CD14-positive monocyte (primary cell): ENCODE measurements around the gene SPATA9. TPM values are rescaled to one million over a fixed set of nuclear protein-coding genes. Genes with fewer than 3 reads are reported as not detected.

Experiments used
- DNase-seq, 3 donors: peaks; one replicate each; pipeline ENCODE4 v3.0.0-alpha.2; 2011 to 2022
- H2AFZ ChIP-seq: 2 replicates; pipeline ENCODE4 v1.6.0; 2012; ENCODE audit warnings: mild to moderate bottlenecking, low read depth, low read length, inconsistent platforms; ENCODE audit not compliant: insufficient read depth, poor library complexity, severe bottlenecking
- H3K27ac ChIP-seq, 2 donors: 1 replicate in 1 of 2; 2 replicates in 1 of 2; pipeline ENCODE4 v1.5.1; 2012 to 2013; ENCODE audit warnings: low read length in 2 of 2, control low read depth in 1 of 2, inconsistent platforms in 1 of 2, low read depth in 1 of 2, mild to moderate bottlenecking in 1 of 2
- H3K27me3 ChIP-seq, 2 donors: one replicate each; pipeline versions ENCODE4 v1.6.0 to v1.6.1; 2011 to 2013; ENCODE audit warnings: low read length in 2 of 2; ENCODE audit not compliant: control insufficient read depth in 2 of 2, insufficient read depth in 2 of 2
- H3K36me3 ChIP-seq, 2 donors: replicated peaks in 1 of 2; 1 replicate in 1 of 2; 2 replicates in 1 of 2; pipeline versions ENCODE4 v1.5.1 to v1.6.1; 2012 to 2013; ENCODE audit warnings: low read length in 2 of 2, control low read depth in 1 of 2, inconsistent platforms in 1 of 2, mild to moderate bottlenecking in 1 of 2; ENCODE audit not compliant: insufficient read depth in 2 of 2, control insufficient read depth in 1 of 2
- H3K4me1 ChIP-seq, 2 donors: 1 replicate in 1 of 2; 2 replicates in 1 of 2; pipeline versions ENCODE4 v1.5.1 to v1.6.1; 2012 to 2013; ENCODE audit warnings: low read length in 2 of 2, control low read depth in 1 of 2, inconsistent platforms in 1 of 2, mild to moderate bottlenecking in 1 of 2, moderate library complexity in 1 of 2; ENCODE audit not compliant: insufficient read depth in 2 of 2, control insufficient read depth in 1 of 2
- H3K4me2 ChIP-seq: replicated peaks from 2 replicates; pipeline ENCODE3; 2012; ENCODE audit warnings: low read length, moderate library complexity, mild to moderate bottlenecking; ENCODE audit not compliant: poor library complexity, severe bottlenecking; ENCODE audit errors: extremely low read depth
- H3K4me3 ChIP-seq, 3 experiments: fragments of 200-600 bp in 1 of 3; sonication (generic) in 1 of 3; replicated peaks in 1 of 3; 1 replicate in 2 of 3; 2 replicates in 1 of 3; pipeline ENCODE4 v1.5.1; 2011 to 2013; ENCODE audit warnings: low read length in 3 of 3, mild to moderate bottlenecking in 3 of 3, control low read depth in 2 of 3, low read depth in 2 of 3, inconsistent platforms in 1 of 3, moderate library complexity in 1 of 3
- H3K79me2 ChIP-seq: 2 replicates; pipeline ENCODE4 v1.6.0; 2012; ENCODE audit warnings: mild to moderate bottlenecking, control low read depth, inconsistent platforms, low read length, moderate library complexity; ENCODE audit not compliant: insufficient read depth
- H3K9ac ChIP-seq: 2 replicates; pipeline ENCODE4 v1.6.0; 2017; ENCODE audit warnings: low read length, mild to moderate bottlenecking; ENCODE audit not compliant: insufficient read depth, poor library complexity, severe bottlenecking
- H3K9me3 ChIP-seq, 2 donors: replicated peaks in 1 of 2; 1 replicate in 1 of 2; 2 replicates in 1 of 2; pipeline versions ENCODE4 v1.5.1 to v1.6.1; 2012 to 2013; ENCODE audit warnings: low read length in 2 of 2, control low read depth in 1 of 2; ENCODE audit not compliant: control insufficient read depth in 1 of 2, insufficient read depth in 1 of 2
- H4K20me1 ChIP-seq: 2 replicates; pipeline ENCODE4 v1.6.0; 2012; ENCODE audit warnings: mild to moderate bottlenecking, low read length, control low read depth, moderate library complexity; ENCODE audit not compliant: insufficient read depth
- H3K27ac Mint-ChIP-seq, 7 donors: one replicate each; pipeline ENCODE4 v1.8.0; 2020; ENCODE audit warnings: mild to moderate bottlenecking in 7 of 7, mixed read lengths in 7 of 7, moderate library complexity in 6 of 7, inconsistent platforms in 2 of 7
- H3K27me3 Mint-ChIP-seq, 3 donors: one replicate each; pipeline ENCODE4 v1.8.0; 2021 to 2022; ENCODE audit warnings: low read depth in 3 of 3, mild to moderate bottlenecking in 3 of 3, mixed read lengths in 3 of 3, moderate library complexity in 3 of 3, inconsistent platforms in 1 of 3
- H3K36me3 Mint-ChIP-seq, 2 donors: one replicate each; pipeline ENCODE4 v1.8.0; 2020; ENCODE audit warnings: mixed read lengths in 2 of 2, inconsistent platforms in 1 of 2, mild to moderate bottlenecking in 1 of 2
- H3K4me1 Mint-ChIP-seq: one replicate; pipeline ENCODE4 v1.8.0; 2020; ENCODE audit warnings: mild to moderate bottlenecking, mixed read lengths
- H3K4me3 Mint-ChIP-seq, 2 donors: one replicate each; pipeline ENCODE4 v1.8.0; 2020; ENCODE audit warnings: mild to moderate bottlenecking in 2 of 2, mixed read lengths in 2 of 2, moderate library complexity in 1 of 2
- H3K9me3 Mint-ChIP-seq, 7 donors: one replicate each; pipeline ENCODE4 v1.8.0; 2020 to 2022; ENCODE audit warnings: mixed read lengths in 7 of 7, mild to moderate bottlenecking in 6 of 7, moderate library complexity in 6 of 7, inconsistent platforms in 2 of 7
- WGBS: methylation state at CpG from one replicate; pipeline ENCODE4 v1.1.5; 2013; ENCODE audit warnings: missing lambda C conversion rate; ENCODE audit not compliant: insufficient coverage; 5-methylcytosine and 5-hydroxymethylcytosine counted together
- intact Hi-C, 2 donors: fragments of 100-400 bp; cut with micrococcal nuclease; formaldehyde crosslinking; loops; one replicate each; pipeline versions ENCODE4 v1.15.0 to v1.15.1; 2023
- polyA plus RNA-seq, 3 donors: library from polyadenylated mRNA; depleted of rRNA in 1 of 3; unstranded in 2 of 3; stranded (reverse) in 1 of 3; fragments of 300-500 nt in 2 of 3; fragments of >200 nt in 1 of 3; fragmentation: Illumina TruSeq in 2 of 3; gene quantifications; 1 replicate in 2 of 3; 2 replicates in 1 of 3; pipeline ENCODE4 v1.2.3, GENCODE V29; 2012 to 2021
- TF ChIP-seq, protein P1 (sequence below): fragments of 200-600 bp; IDR thresholded peaks from one replicate; pipeline ENCODE4 v1.8.0; 2022; ENCODE audit warnings: antibody characterized with exemption, mild to moderate bottlenecking

The SPATA9 gene
- polyA plus RNA-seq, 3 donors: not detected

DNA sequence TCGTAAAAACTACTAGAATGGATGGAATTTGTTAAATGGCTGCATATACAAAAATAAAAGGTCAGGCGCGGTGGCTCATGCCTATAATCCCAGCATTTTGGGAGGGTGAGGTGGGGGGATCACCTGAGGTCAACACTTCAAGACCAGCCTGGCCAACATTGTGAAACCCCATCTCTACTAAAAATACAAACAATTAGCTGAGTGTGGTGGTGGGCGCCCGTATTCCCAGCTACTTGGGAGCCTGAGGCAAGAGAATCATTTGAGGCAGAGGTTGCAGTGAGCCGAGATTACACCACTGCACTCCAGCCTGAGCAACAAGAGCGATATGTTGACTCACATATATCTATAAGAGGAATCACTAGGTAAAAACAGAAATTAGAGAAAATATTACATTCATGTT is 72.2 kb downstream of the SPATA9 start:
- Histone ChIP-seq H3K9me3 (peaks cover 0 to 6% of the 10 kb centered on the region in 2 donors), H3K9ac (no peak overlapping the region), H3K79me2 (no peaks in the 10 kb centered on the region), H3K4me3 (no peak overlapping the region), H3K4me1 (no peaks in the 10 kb centered on the region), H3K36me3 (no peaks in the 10 kb centered on the region), H3K27ac (no peak overlapping the region), H4K20me1 (no peaks in the 10 kb centered on the region), H3K27me3 (no peaks in the 10 kb centered on the region), H3K4me2 (no peak overlapping the region), H2AFZ (no peak overlapping the region)
- H3K36me3 Mint-ChIP-seq: no peaks in the 10 kb centered on the region
- H3K4me3 Mint-ChIP-seq: no peak overlapping the region
- TF ChIP-seq, protein P1, sequence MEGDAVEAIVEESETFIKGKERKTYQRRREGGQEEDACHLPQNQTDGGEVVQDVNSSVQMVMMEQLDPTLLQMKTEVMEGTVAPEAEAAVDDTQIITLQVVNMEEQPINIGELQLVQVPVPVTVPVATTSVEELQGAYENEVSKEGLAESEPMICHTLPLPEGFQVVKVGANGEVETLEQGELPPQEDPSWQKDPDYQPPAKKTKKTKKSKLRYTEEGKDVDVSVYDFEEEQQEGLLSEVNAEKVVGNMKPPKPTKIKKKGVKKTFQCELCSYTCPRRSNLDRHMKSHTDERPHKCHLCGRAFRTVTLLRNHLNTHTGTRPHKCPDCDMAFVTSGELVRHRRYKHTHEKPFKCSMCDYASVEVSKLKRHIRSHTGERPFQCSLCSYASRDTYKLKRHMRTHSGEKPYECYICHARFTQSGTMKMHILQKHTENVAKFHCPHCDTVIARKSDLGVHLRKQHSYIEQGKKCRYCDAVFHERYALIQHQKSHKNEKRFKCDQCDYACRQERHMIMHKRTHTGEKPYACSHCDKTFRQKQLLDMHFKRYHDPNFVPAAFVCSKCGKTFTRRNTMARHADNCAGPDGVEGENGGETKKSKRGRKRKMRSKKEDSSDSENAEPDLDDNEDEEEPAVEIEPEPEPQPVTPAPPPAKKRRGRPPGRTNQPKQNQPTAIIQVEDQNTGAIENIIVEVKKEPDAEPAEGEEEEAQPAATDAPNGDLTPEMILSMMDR: no peak
- no peak for DNase-seq
- H3K27me3 Mint-ChIP-seq: peaks cover 0 to 4% (median 0%) of the 10 kb centered on the region in 3 donors
- intact Hi-C loops: no loop called here
- peaks cover 2 to 14% (median 8%) of the 10 kb centered on the region in 7 donors for H3K9me3 Mint-ChIP-seq
- WGBS: 100% methylated on average over 1 of the region's 7 CpGs
- H3K27ac Mint-ChIP-seq: no peak overlapping the region
- H3K4me1 Mint-ChIP-seq: peaks cover 3% of the 10 kb centered on the region

DNA sequence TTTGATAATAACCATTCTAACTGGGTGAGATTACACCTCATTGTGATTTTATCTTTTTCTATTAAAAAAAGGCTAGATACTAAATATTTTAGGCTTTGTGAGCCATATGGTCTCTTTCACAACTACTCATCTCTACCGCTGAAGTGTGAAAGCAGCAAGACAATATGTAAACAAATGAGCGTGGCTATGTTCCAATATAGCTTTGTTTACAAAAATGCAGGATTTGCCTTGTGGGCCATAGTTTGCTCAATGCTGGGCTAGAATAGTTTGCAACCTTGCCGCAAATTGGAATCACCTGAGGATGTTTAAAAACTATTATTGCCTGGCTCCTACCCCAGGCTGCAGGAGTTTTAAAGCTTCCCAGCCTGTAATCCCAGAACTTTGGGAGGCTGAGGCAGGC is 73.1 kb downstream of the SPATA9 start:
- Histone ChIP-seq H2AFZ (no peak overlapping the region), H3K4me3 (no peak overlapping the region), H3K27me3 (no peaks in the 10 kb centered on the region), H3K36me3 (no peaks in the 10 kb centered on the region), H4K20me1 (no peaks in the 10 kb centered on the region), H3K4me1 (no peaks in the 10 kb centered on the region), H3K9me3 (peaks cover 0 to 6% of the 10 kb centered on the region in 2 donors), H3K79me2 (no peaks in the 10 kb centered on the region), H3K4me2 (no peak overlapping the region), H3K27ac (no peak overlapping the region), H3K9ac (no peak overlapping the region)
- no peak overlapping the region for H3K4me3 Mint-ChIP-seq
- no peak overlapping the region for H3K27ac Mint-ChIP-seq
- H3K4me1 Mint-ChIP-seq: no peaks in the 10 kb centered on the region
- TF ChIP-seq, protein P1: no peak
- peaks cover 2 to 14% (median 8%) of the 10 kb centered on the region in 7 donors for H3K9me3 Mint-ChIP-seq
- peaks cover 0 to 4% (median 0%) of the 10 kb centered on the region in 3 donors for H3K27me3 Mint-ChIP-seq
- DNase-seq: no peak
- intact Hi-C loops: no loop called here
- 91% methylated on average over 3 of the region's 3 CpGs for WGBS
- H3K36me3 Mint-ChIP-seq: no peaks in the 10 kb centered on the region

Other genes starting within 250 kb of the SPATA9 start
- 10 to 100 TPM; 13.7 to 24.6 (median 17.6) TPM for gene SKIC3, start 128.0 kb downstream of the SPATA9 start, polyA plus RNA-seq
- 1 to 10 TPM in 2 of 3 donors, under 1 TPM in 1; 0.67 to 1.3 (median 1.3) TPM for gene ARSK, start 127.9 kb downstream of the SPATA9 start, polyA plus RNA-seq
- not detected for gene GPR150, start 62.9 kb downstream of the SPATA9 start, polyA plus RNA-seq
- 1 to 10 TPM in 1 of 3 donors, under 1 TPM in 2; 0.15 to 1.4 (median 0.24) TPM for gene RFESD, start 36.2 kb downstream of the SPATA9 start, polyA plus RNA-seq
- gene RHOBTB3, start 48.3 kb upstream of the SPATA9 start, polyA plus RNA-seq: 1 to 10 TPM in 1 of 3 donors, under 1 TPM in 2; 0.41 to 1.5 (median 0.63) TPM
- gene GLRX, start 139.7 kb upstream of the SPATA9 start, polyA plus RNA-seq: 100 to 1,000 TPM; 386 to 603 (median 555) TPM